GM12878 (cell line): ENCODE results near the gene RGS11. TPM values are rescaled to one million over a fixed set of nuclear protein-coding genes. Genes with fewer than 3 reads are reported as not detected.

Experiments used
- ATAC-seq: fragments of 200-7000 bp; cut with Tn5 transposase; 3 replicates; pipeline ENCODE4 v1.9.1; 2020; ENCODE audit warnings: mild to moderate bottlenecking, moderate library complexity
- BruUV-seq: library from RNA; stranded (reverse); fragments of 400-500 nt; replicated peaks from 2 replicates; lab custom pipeline; 2021; lab: Mats Ljungman, UMichigan
- CTCF ChIA-PET: fragments of 300-600 bp; sonication (Branson Sonifier 250); formaldehyde crosslinking; extraction: SDS; loops from one replicate; lab custom pipeline; 2021; ENCODE audit warnings: inconsistent platforms; lab: Yijun Ruan, JAX
- POLR2A ChIA-PET: fragments of 350-600 bp; formaldehyde crosslinking; extraction: SDS; loops from one replicate; lab custom pipeline; 2021; ENCODE audit warnings: inconsistent platforms; lab: Charles Lee
- RAD21 ChIA-PET: fragments of 300-600 bp; sonication (Branson Sonifier 250); formaldehyde crosslinking; loops from one replicate; lab custom pipeline; 2023; ENCODE audit warnings: antibody characterized with exemption; ENCODE audit not compliant: unreplicated experiment; lab: Charles Lee
- SMC1A ChIA-PET: fragments of 300-600 bp; sonication (Branson Sonifier 250); formaldehyde crosslinking; loops from one replicate; lab custom pipeline; 2023; ENCODE audit not compliant: unreplicated experiment, uncharacterized antibody; lab: Charles Lee
- DNase-seq: peaks from one replicate; pipeline ENCODE4 v3.0.0-alpha.2; 2011; ENCODE audit warnings: low read depth, low spot score
- FAIRE-seq: peaks from 3 replicates; lab custom pipeline; 2011; peaks lifted over from hg19 to GRCh38; lab: Jason Lieb, UNC
- H2AFZ ChIP-seq: 2 replicates; pipeline ENCODE4 v1.6.0; 2011; ENCODE audit warnings: low read depth, low read length, control low read depth; ENCODE audit not compliant: control insufficient read depth
- H3K27ac ChIP-seq: 2 replicates; pipeline ENCODE4 v1.5.1; 2011; ENCODE audit warnings: control low read depth; ENCODE audit not compliant: control insufficient read depth, insufficient read depth
- H3K27me3 ChIP-seq, 2 experiments: replicated peaks in 1 of 2; 2 replicates each; pipeline versions ENCODE4 v1.6.0 to v1.6.1; 2011; ENCODE audit warnings: low read length in 1 of 2; ENCODE audit not compliant: control insufficient read depth in 2 of 2, insufficient read depth in 2 of 2
- H3K36me3 ChIP-seq, 2 experiments: 2 replicates each; pipeline ENCODE4 v1.5.1; 2011; ENCODE audit warnings: low read length in 1 of 2; ENCODE audit not compliant: control insufficient read depth in 2 of 2, insufficient read depth in 2 of 2
- H3K4me1 ChIP-seq: 2 replicates; pipeline ENCODE4 v1.6.1; 2011; ENCODE audit warnings: mild to moderate bottlenecking, low read length, moderate library complexity, mixed read lengths; ENCODE audit not compliant: control insufficient read depth, insufficient read depth
- H3K4me2 ChIP-seq: 2 replicates; pipeline ENCODE4 v1.6.0; 2011; ENCODE audit warnings: control low read depth; ENCODE audit not compliant: control insufficient read depth, insufficient read depth
- H3K4me3 ChIP-seq: fragments of 200-600 bp; sonication (generic); 2 replicates; pipeline ENCODE4 v1.5.1; 2016
- H3K79me2 ChIP-seq: 2 replicates; pipeline ENCODE4 v1.6.0; 2011; ENCODE audit warnings: low read length; ENCODE audit not compliant: control insufficient read depth, insufficient read depth
- H3K9ac ChIP-seq: 2 replicates; pipeline ENCODE4 v1.8.0; 2011; ENCODE audit warnings: low read length, control low read depth, mixed read lengths; ENCODE audit not compliant: control insufficient read depth, insufficient read depth
- H3K9me3 ChIP-seq: replicated peaks from 3 replicates; pipeline ENCODE4 v1.5.1; 2011; ENCODE audit warnings: mild to moderate bottlenecking, low read length; ENCODE audit not compliant: control insufficient read depth, insufficient read depth
- H4K20me1 ChIP-seq: 2 replicates; pipeline ENCODE4 v1.6.0; 2011; ENCODE audit not compliant: control insufficient read depth, insufficient read depth
- BHLHE40 ChIP-seq, 2 experiments: fragments of 450-650 bp in 1 of 2; IDR thresholded peaks; 2 replicates each; pipeline ENCODE4 v1.6.1; 2011 to 2017; ENCODE audit warnings: low read depth in 2 of 2, borderline replicate concordance in 1 of 2, improper control_type of control experiment in 1 of 2, low read length in 1 of 2, mild to moderate bottlenecking in 1 of 2
- CREM ChIP-seq: IDR thresholded peaks from 2 replicates; pipeline ENCODE4 v1.6.1; 2014; ENCODE audit warnings: antibody characterized with exemption, low read depth
- IRF4 ChIP-seq: IDR thresholded peaks from 2 replicates; pipeline ENCODE4 v1.6.1; 2011; ENCODE audit warnings: low read depth, low read length
- MYC ChIP-seq: IDR thresholded peaks from 2 replicates; pipeline ENCODE4 v1.6.1; 2011; ENCODE audit warnings: mild to moderate bottlenecking, low read length, moderate library complexity, inconsistent platforms; ENCODE audit not compliant: insufficient read depth, insufficient replicate concordance, insufficient read length, severe bottlenecking
- NFIC ChIP-seq: IDR thresholded peaks from 2 replicates; pipeline ENCODE4 v1.6.1; 2012; ENCODE audit warnings: low read depth, mild to moderate bottlenecking, inconsistent platforms, low read length, moderate library complexity
- TAF1 ChIP-seq: IDR thresholded peaks from 2 replicates; pipeline ENCODE4 v1.6.1; 2011; ENCODE audit warnings: mild to moderate bottlenecking, low read depth, low read length, borderline replicate concordance
- ZNF24 ChIP-seq: fragments of 450-650 bp; IDR thresholded peaks from 2 replicates; pipeline ENCODE4 v1.6.1; 2017; ENCODE audit warnings: antibody characterized with exemption, mild to moderate bottlenecking
- WGBS: methylation state at CpG from one replicate; pipeline ENCODE4 v1.1.6; 2016; ENCODE audit warnings: low lambda C conversion rate; ENCODE audit not compliant: insufficient replicate concordance, insufficient coverage; ENCODE audit errors: missing lambda C conversion rate; 5-methylcytosine and 5-hydroxymethylcytosine counted together
- in situ Hi-C: fragments of 300-500 bp; cut with MboI; formaldehyde crosslinking; loops from 9 replicates; pipeline ENCODE4 v1.14.3; 2018; ENCODE audit warnings: mixed read lengths
- intact Hi-C: fragments of 100-400 bp; cut with micrococcal nuclease; formaldehyde crosslinking; loops from one replicate; pipeline ENCODE4 v1.14.2; 2022; ENCODE audit not compliant: unreplicated experiment
- polyA plus RNA-seq, 11 experiments: library from polyadenylated mRNA; depleted of rRNA in 4 of 11; unstranded in 6 of 11; stranded (reverse) in 5 of 11; fragments of >200 nt; fragmentation: Nextera tagmentation in 4 of 11; fragmentation: Illumina TruSeq in 1 of 11; extraction: Ambion mirVana in 4 of 11; extraction: Trizol in 1 of 11; gene quantifications; 1 replicate in 1 of 11; 2 replicates in 10 of 11; pipeline versions ENCODE4 v1.2.1 to v1.2.3, GENCODE V29; 2011 to 2016; ENCODE audit warnings: inconsistent platforms in 2 of 11, missing spikeins in 2 of 11, low read depth in 1 of 11
- total RNA-seq, 4 experiments: library from RNA; depleted of rRNA in 3 of 4; stranded (reverse); fragments of >200 nt in 3 of 4; fragmentation: Illumina TruSeq in 1 of 4; extraction: Trizol in 1 of 4; gene quantifications; 2 replicates each; pipeline versions ENCODE4 v1.2.1 to v1.2.3, GENCODE V29; 2013 to 2021
- TF ChIP-seq, protein P1 (sequence below): IDR thresholded peaks from 2 replicates; pipeline ENCODE4 v1.6.1; 2011; ENCODE audit warnings: borderline replicate concordance, low read depth, mild to moderate bottlenecking, moderate library complexity, low read length; ENCODE audit not compliant: insufficient read depth, poor library complexity, severe bottlenecking
- TF ChIP-seq, protein P2 (sequence below): fragments of 450-650 bp; formaldehyde crosslinking; IDR thresholded peaks from 2 replicates; pipeline ENCODE4 v1.5.0; 2022; ENCODE audit warnings: mild to moderate bottlenecking, missing genetic modification characterization

The RGS11 gene
- total and polyA plus RNA-seq, 10 of the 15 experiments (the other 5 are each of a cell fraction or from before 2014, with no cell fraction given): 0.04 TPM; not detected in 9

DNA sequence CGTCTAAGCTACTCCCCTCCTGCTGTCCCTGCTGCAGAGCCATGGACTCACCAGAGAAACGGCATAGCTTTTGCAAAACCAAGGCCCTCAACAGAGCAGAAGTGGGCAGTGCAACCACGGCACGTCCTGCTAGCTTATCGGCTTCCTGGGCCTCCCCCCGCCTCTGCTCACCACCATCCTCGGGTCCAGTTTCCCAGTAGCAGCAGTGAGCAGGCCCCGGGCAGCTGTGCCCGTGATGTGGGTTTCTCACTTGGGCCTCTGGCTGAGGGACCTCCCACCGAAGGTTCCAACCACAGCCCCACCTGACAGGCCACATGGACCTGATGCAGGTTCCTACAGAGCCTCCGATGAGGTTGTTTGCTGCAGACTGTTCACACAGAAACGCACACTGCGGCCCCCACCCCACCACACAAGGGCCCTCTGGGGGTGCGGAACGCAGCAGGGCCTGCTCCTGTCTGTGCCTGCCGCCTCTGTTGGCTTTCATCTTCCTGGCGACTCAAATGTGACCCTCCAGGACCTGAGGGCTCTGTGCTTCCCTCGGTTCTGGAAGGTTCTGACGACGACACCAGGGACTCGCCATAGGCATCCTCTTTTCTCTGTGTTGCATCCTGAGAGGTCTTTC is 32.1 kb upstream of the RGS11 start:
- peak in 1 of 2 experiments; percentile 10; a peak in 1 of 4 replicates for TF ChIP-seq BHLHE40 (IDR thresholded peaks at IDR 0.05; ENCODE audit: borderline replicate concordance in 1 of 2, low read depth in 2 of 2, low read length in 1 of 2)
- TF ChIP-seq NFIC: no peak
- Histone ChIP-seq H3K9me3 (no peaks in the 10 kb centered on the region), H3K36me3 (peaks cover 10 to 25% of the 10 kb centered on the region in 2 experiments), H3K9ac (no peak overlapping the region), H4K20me1 (no peaks in the 10 kb centered on the region; the same call in 1 of the 2 replicates), H3K4me3 (no peak overlapping the region), H3K27ac (no peak overlapping the region), H3K4me2 (no peak overlapping the region), H3K4me1 (no peaks in the 10 kb centered on the region; the same call in 1 of the 2 replicates), H3K27me3 (no peaks in the 10 kb centered on the region), H3K79me2 (no peaks in the 10 kb centered on the region), H2AFZ (no peak overlapping the region)
- no peak for ATAC-seq
- ChIA-PET POLR2A (no interaction called here), RAD21 (no interaction called here), CTCF (no interaction called here), SMC1A (interaction anchor here (1.4 kb wide), 1 partner anchor 42 kb away, joined by 4 read pairs; no protein-coding TSS in a partner anchor)
- BruUV-seq: no TSS peak
- FAIRE-seq: no peak
- 76% methylated on average over 21 of the region's 21 CpGs for WGBS
- no peak for DNase-seq
- in situ Hi-C loops: no loop called here
- intact Hi-C loops: no loop called here

GRCh38 chr16:306911-307370 is 31.2 kb upstream of the RGS11 start:
- RAD21 ChIA-PET: no interaction called here
- Histone ChIP-seq H3K27ac (no peak overlapping the region), H2AFZ (no peak overlapping the region), H3K79me2 (no peaks in the 10 kb centered on the region), H3K4me2 (no peak overlapping the region), H3K4me3 (no peak overlapping the region), H3K9me3 (no peaks in the 10 kb centered on the region), H3K36me3 (peaks cover 10 to 25% of the 10 kb centered on the region in 2 experiments)
- no TSS peak for BruUV-seq
- in situ Hi-C loops: no loop called here
- WGBS: 96% methylated on average over 17 of the region's 17 CpGs
- TF ChIP-seq MYC (no peak), IRF4 (no peak), TAF1 (no peak), ZNF24 (no peak), CREM (no peak)
- TF ChIP-seq, protein P1, sequence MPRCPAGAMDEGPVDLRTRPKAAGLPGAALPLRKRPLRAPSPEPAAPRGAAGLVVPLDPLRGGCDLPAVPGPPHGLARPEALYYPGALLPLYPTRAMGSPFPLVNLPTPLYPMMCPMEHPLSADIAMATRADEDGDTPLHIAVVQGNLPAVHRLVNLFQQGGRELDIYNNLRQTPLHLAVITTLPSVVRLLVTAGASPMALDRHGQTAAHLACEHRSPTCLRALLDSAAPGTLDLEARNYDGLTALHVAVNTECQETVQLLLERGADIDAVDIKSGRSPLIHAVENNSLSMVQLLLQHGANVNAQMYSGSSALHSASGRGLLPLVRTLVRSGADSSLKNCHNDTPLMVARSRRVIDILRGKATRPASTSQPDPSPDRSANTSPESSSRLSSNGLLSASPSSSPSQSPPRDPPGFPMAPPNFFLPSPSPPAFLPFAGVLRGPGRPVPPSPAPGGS: no peak
- TF ChIP-seq, protein P2, sequence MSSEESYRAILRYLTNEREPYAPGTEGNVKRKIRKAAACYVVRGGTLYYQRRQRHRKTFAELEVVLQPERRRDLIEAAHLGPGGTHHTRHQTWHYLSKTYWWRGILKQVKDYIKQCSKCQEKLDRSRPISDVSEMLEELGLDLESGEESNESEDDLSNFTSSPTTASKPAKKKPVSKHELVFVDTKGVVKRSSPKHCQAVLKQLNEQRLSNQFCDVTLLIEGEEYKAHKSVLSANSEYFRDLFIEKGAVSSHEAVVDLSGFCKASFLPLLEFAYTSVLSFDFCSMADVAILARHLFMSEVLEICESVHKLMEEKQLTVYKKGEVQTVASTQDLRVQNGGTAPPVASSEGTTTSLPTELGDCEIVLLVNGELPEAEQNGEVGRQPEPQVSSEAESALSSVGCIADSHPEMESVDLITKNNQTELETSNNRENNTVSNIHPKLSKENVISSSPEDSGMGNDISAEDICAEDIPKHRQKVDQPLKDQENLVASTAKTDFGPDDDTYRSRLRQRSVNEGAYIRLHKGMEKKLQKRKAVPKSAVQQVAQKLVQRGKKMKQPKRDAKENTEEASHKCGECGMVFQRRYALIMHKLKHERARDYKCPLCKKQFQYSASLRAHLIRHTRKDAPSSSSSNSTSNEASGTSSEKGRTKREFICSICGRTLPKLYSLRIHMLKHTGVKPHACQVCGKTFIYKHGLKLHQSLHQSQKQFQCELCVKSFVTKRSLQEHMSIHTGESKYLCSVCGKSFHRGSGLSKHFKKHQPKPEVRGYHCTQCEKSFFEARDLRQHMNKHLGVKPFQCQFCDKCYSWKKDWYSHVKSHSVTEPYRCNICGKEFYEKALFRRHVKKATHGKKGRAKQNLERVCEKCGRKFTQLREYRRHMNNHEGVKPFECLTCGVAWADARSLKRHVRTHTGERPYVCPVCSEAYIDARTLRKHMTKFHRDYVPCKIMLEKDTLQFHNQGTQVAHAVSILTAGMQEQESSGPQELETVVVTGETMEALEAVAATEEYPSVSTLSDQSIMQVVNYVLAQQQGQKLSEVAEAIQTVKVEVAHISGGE (CRISPR knock-in tag): no peak
- TF ChIP-seq, all 136 proteins: peak for 0
- no peak for ATAC-seq
- ChIA-PET POLR2A (no interaction called here), SMC1A (no interaction called here), CTCF (no interaction called here)
- intact Hi-C loops: no loop called here
- Histone ChIP-seq H3K4me1 (no peaks in the 10 kb centered on the region; the same call in 1 of the 2 replicates), H3K27me3 (no peaks in the 10 kb centered on the region), H3K9ac (no peak overlapping the region), H4K20me1 (no peaks in the 10 kb centered on the region; the same call in 1 of the 2 replicates)
- DNase-seq: no peak
- FAIRE-seq: no peak
